SU-DHL-6 (cell line): ENCODE results near the gene AUH.

Experiments used
- EZH2phosphoT487 ChIP-seq: fragments of 200-600 bp; sonication (generic), shearing (Covaris generic); conservative IDR thresholded peaks from 2 replicates; pipeline ENCODE4 v1.6.1; 2018; ENCODE audit warnings: mild to moderate bottlenecking, antibody characterized with exemption, low read length, moderate library complexity, mixed read lengths
- TF ChIP-seq, protein P1 (sequence below): fragments of 200-600 bp; sonication (generic); IDR thresholded peaks from one replicate; pipeline ENCODE4 v1.5.1; 2017; ENCODE audit warnings: antibody characterized with exemption, mild to moderate bottlenecking, low read length, moderate library complexity; ENCODE audit not compliant: insufficient read depth, poor library complexity, severe bottlenecking

- TF ChIP-seq, protein P1, sequence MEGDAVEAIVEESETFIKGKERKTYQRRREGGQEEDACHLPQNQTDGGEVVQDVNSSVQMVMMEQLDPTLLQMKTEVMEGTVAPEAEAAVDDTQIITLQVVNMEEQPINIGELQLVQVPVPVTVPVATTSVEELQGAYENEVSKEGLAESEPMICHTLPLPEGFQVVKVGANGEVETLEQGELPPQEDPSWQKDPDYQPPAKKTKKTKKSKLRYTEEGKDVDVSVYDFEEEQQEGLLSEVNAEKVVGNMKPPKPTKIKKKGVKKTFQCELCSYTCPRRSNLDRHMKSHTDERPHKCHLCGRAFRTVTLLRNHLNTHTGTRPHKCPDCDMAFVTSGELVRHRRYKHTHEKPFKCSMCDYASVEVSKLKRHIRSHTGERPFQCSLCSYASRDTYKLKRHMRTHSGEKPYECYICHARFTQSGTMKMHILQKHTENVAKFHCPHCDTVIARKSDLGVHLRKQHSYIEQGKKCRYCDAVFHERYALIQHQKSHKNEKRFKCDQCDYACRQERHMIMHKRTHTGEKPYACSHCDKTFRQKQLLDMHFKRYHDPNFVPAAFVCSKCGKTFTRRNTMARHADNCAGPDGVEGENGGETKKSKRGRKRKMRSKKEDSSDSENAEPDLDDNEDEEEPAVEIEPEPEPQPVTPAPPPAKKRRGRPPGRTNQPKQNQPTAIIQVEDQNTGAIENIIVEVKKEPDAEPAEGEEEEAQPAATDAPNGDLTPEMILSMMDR = no peak
- TF ChIP-seq EZH2phosphoT487 = no peak
Observed at GRCh38 chr9:91275655-91276054, 86.1 kb downstream of the AUH start.
